ENCODE measurements around the gene RXFP2.

- no peak for TF ChIP-seq EZH2 (IDR thresholded peaks at IDR 0.05; ENCODE audit: low read length)
- TF ChIP-seq CTCF (optimal IDR thresholded peaks at IDR 0.05 in 1 of 3, IDR thresholded peaks at IDR 0.05 in 1 of 3, conservative IDR thresholded peaks at IDR 0.05 in 1 of 3; ENCODE audit: extremely low read depth in 1 of 3, insufficient read depth in 2 of 3, low read length in 3 of 3) = no peak
Measured at GRCh38 chr13:31775686-31776085, 36.4 kb downstream of the RXFP2 start.

Measured in keratinocyte (primary cell).